A673 (cell line): ENCODE measurements around the gene MOBP. TPM values are rescaled to one million over a fixed set of nuclear protein-coding genes. Genes with fewer than 3 reads are reported as not detected.

ENCODE experiments used
- BruUV-seq: library from RNA; stranded (reverse); fragments of 400-500 nt; replicated peaks from 2 replicates; lab custom pipeline; 2021; lab: Mats Ljungman, UMichigan
- CTCF ChIA-PET: fragments of 300-600 bp; sonication (Branson Sonifier 250); formaldehyde crosslinking; loops from one replicate; lab custom pipeline; 2022; ENCODE audit warnings: antibody characterized with exemption; lab: Charles Lee
- POLR2A ChIA-PET: fragments of 300-600 bp; sonication (Branson Sonifier 250); formaldehyde crosslinking; loops from one replicate; lab custom pipeline; 2022; ENCODE audit warnings: antibody characterized with exemption; ENCODE audit not compliant: low non-redundant PET; lab: Charles Lee
- DNase-seq: peaks from one replicate; pipeline ENCODE4 v3.0.0-alpha.2; 2015; ENCODE audit warnings: low spot score
- H3K27ac ChIP-seq: fragments of 200-600 bp; sonication (generic); 2 replicates; pipeline ENCODE4 v1.5.1; 2016; ENCODE audit warnings: mixed run types, low read depth, mild to moderate bottlenecking, mixed read lengths, antibody characterized with exemption, low read length; ENCODE audit not compliant: poor library complexity, severe bottlenecking
- H3K27me3 ChIP-seq: fragments of 200-600 bp; sonication (generic); replicated peaks from 2 replicates; pipeline ENCODE4 v1.6.1; 2017; ENCODE audit warnings: mixed run types, low read depth, mild to moderate bottlenecking, mixed read lengths, antibody characterized with exemption, low read length; ENCODE audit not compliant: insufficient read depth, poor library complexity
- H3K36me3 ChIP-seq: fragments of 200-600 bp; sonication (generic); 2 replicates; pipeline ENCODE4 v1.6.1; 2016; ENCODE audit warnings: mixed run types, mild to moderate bottlenecking, mixed read lengths, antibody characterized with exemption, low read length; ENCODE audit not compliant: insufficient read depth, poor library complexity, severe bottlenecking
- H3K4me1 ChIP-seq: fragments of 200-600 bp; sonication (generic); 2 replicates; pipeline ENCODE4 v1.6.1; 2017; ENCODE audit warnings: mixed run types, mild to moderate bottlenecking, mixed read lengths, antibody characterized with exemption, low read length; ENCODE audit not compliant: insufficient read depth, poor library complexity, severe bottlenecking
- H3K4me3 ChIP-seq: fragments of 200-600 bp; sonication (generic); 2 replicates; pipeline ENCODE4 v1.5.1; 2016; ENCODE audit warnings: low read depth, mixed run types, mild to moderate bottlenecking, mixed read lengths, low read length; ENCODE audit not compliant: poor library complexity, severe bottlenecking
- H3K9me3 ChIP-seq: fragments of 200-600 bp; sonication (generic); 2 replicates; pipeline ENCODE4 v1.6.1; 2016; ENCODE audit warnings: mixed run types, low read depth, mild to moderate bottlenecking, mixed read lengths, antibody characterized with exemption, low read length; ENCODE audit not compliant: poor library complexity, severe bottlenecking
- EZH2 ChIP-seq: fragments of 200-600 bp; sonication (generic); IDR thresholded peaks from 2 replicates; pipeline ENCODE4 v1.6.1; 2017; ENCODE audit warnings: borderline replicate concordance, low read depth, mild to moderate bottlenecking, mixed read lengths, antibody characterized with exemption, low read length; ENCODE audit not compliant: poor library complexity, severe bottlenecking
- intact Hi-C: fragments of 100-400 bp; cut with micrococcal nuclease; formaldehyde crosslinking; loops from one replicate; pipeline ENCODE4 v1.10.0; 2022; ENCODE audit not compliant: unreplicated experiment
- total RNA-seq: library from RNA; stranded (reverse); gene quantifications from 2 replicates; pipeline ENCODE4 v1.2.3, GENCODE V29; 2021
- TF ChIP-seq, protein P1 (sequence below): fragments of 300-800, 200-600 bp; sonication (generic); conservative IDR thresholded peaks from 2 replicates; pipeline ENCODE4 v1.5.1; 2017; ENCODE audit warnings: low read depth, mild to moderate bottlenecking, antibody characterized with exemption, low read length, moderate library complexity, mixed read lengths

Gene MOBP
- total RNA-seq, 1 experiment from 2014 or later, result 0.19 TPM

DNA sequence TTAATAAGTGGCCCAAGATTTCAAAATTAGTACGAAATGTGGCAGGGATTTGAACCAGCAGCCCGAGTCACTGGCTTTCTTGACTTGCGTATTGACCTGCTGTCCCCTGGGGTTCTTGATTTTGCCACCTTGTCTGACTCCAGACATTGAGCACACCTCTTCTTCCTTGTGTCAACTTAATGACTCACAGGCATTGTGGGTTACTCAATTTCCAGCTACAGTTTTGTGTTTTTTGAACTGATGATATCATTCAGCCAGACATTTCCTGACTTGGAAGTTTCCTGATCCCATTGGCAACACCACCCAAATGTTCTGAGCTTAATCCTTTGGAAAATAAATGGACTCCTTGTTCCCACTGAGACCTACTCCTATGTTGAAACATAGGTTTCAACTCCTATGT, 64.2 kb downstream of the MOBP start:
- Histone ChIP-seq H3K36me3 (no peaks in the 10 kb centered on the region), H3K4me3 (no peak overlapping the region), H3K4me1 (no peaks in the 10 kb centered on the region), H3K27ac (no peak overlapping the region), H3K27me3 (no peaks in the 10 kb centered on the region), H3K9me3 (no peaks in the 10 kb centered on the region)
- POLR2A ChIA-PET, result no interaction called here
- BruUV-seq, result no TSS peak
- intact Hi-C loops, result no loop called here
- TF ChIP-seq, protein P1, sequence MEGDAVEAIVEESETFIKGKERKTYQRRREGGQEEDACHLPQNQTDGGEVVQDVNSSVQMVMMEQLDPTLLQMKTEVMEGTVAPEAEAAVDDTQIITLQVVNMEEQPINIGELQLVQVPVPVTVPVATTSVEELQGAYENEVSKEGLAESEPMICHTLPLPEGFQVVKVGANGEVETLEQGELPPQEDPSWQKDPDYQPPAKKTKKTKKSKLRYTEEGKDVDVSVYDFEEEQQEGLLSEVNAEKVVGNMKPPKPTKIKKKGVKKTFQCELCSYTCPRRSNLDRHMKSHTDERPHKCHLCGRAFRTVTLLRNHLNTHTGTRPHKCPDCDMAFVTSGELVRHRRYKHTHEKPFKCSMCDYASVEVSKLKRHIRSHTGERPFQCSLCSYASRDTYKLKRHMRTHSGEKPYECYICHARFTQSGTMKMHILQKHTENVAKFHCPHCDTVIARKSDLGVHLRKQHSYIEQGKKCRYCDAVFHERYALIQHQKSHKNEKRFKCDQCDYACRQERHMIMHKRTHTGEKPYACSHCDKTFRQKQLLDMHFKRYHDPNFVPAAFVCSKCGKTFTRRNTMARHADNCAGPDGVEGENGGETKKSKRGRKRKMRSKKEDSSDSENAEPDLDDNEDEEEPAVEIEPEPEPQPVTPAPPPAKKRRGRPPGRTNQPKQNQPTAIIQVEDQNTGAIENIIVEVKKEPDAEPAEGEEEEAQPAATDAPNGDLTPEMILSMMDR, result no peak
- TF ChIP-seq EZH2, result no peak
- CTCF ChIA-PET, result no interaction called here
- DNase-seq, result no peak

DNA sequence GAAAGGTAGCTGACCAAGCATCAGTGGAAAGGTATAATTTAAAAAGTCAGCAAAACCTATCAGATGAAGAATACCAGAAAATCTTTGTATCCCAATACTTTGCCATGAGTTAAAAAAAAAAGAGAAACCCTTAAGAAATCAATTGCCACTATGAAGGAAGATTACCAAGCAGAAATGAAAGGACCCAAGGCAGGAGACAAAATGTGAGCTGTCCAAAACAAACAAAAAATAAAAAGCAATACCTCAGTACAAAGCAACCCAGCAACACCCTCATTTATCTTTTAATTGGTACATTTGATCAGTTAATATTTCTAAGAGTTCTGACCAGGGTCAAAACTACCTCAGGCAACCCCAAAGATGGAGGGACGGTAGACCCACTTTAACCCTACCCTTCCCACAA, 65.3 kb downstream of the MOBP start:
- no TSS peak for BruUV-seq
- Histone ChIP-seq H3K36me3 (no peaks in the 10 kb centered on the region), H3K27me3 (no peaks in the 10 kb centered on the region), H3K4me1 (no peaks in the 10 kb centered on the region), H3K9me3 (no peaks in the 10 kb centered on the region), H3K27ac (no peak overlapping the region), H3K4me3 (no peak overlapping the region)
- no peak for DNase-seq
- POLR2A ChIA-PET, result no interaction called here
- CTCF ChIA-PET, result no interaction called here
- intact Hi-C loops, result no loop called here
- no peak for TF ChIP-seq EZH2
- TF ChIP-seq, protein P1, result no peak

DNA sequence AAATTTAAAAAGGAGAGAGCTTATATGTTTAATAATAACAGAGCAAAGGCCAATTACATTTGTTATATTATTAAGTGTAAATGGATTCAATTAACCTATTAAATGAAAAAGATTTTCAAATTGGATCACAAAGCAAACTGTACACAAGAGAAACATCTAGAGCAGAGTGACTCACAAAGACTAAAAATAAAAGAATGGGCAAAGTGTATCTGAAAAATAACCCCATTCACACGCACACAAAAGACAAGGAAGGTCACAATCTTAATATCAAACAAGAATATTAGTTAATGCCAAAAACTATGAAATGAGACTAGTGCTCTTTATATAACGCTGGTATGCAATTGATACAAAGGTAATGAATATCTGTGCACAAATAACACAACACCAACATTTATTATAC, 65.7 kb downstream of the MOBP start:
- no peaks in the 10 kb centered on the region for H3K36me3 ChIP-seq
- POLR2A ChIA-PET, result no interaction called here
- TF ChIP-seq, protein P1, result no peak
- TF ChIP-seq EZH2, result no peak
- no TSS peak for BruUV-seq
- H3K4me1 ChIP-seq, result no peaks in the 10 kb centered on the region
- intact Hi-C loops, result no loop called here
- H3K4me3 ChIP-seq, result no peak overlapping the region
- CTCF ChIA-PET, result no interaction called here
- H3K27me3 ChIP-seq, result no peaks in the 10 kb centered on the region
- no peak for DNase-seq
- no peaks in the 10 kb centered on the region for H3K9me3 ChIP-seq
- H3K27ac ChIP-seq, result no peak overlapping the region
